Kidney capillary endothelial cell (primary cell): ENCODE measurements around the gene ARID5B.

Experiments used
- DNase-seq: peaks from one replicate; pipeline ENCODE4 v3.0.0-alpha.2; 2018; ENCODE audit warnings: low spot score

ARID5B gene

DNA sequence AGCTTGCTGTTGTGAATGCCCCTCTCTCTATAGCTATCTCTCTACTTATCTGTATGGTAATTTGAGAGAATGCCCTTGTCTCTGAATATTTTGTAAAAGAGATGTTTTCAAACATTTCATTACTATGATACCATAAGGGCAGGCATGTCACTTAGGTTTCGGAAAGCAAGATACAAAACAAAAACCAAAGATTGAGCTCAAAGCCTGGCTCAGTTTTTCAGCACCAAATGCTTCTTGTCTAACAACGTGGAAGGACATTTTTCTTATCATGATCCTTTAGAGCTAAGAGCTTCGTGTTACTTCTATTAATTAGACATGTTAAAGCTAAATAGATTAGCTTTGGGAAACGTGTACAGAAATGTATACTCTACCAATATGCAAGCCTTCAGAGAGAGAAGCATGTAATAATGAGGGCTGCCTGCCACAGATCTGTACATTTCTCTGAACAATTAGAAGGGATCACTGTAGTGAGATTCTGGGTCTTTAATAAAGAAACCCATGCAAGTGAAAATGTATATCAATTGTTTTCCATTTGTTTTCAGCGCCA lies 148.9 kb downstream of the ARID5B start:
- no peak for DNase-seq

DNA sequence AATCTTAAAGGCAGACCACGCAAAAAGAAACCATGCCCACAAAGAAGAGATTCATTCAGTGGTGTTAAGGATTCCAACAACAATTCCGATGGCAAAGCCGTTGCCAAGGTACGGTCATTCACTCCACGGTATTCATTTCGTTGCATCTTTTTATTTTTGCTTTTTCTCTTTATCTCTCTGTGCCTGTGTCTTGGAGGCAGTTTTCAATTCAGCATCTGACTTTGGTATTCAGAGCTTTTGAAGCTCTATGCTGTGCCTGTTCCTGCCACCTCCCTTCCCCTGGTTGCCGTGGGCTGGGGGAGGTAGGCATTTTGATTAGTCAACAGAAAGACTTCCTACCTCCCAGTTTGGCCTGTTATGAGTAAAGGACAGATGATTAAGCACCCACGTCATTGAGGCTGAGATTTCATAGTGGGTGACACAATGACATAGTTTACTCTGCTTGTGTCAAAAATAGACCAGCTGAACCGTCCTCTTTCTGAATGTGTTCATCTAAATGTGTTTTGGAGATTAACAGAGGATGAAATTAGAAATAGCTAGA lies 149.5 kb downstream of the ARID5B start:
- DNase-seq: peak; percentile 89

DNA sequence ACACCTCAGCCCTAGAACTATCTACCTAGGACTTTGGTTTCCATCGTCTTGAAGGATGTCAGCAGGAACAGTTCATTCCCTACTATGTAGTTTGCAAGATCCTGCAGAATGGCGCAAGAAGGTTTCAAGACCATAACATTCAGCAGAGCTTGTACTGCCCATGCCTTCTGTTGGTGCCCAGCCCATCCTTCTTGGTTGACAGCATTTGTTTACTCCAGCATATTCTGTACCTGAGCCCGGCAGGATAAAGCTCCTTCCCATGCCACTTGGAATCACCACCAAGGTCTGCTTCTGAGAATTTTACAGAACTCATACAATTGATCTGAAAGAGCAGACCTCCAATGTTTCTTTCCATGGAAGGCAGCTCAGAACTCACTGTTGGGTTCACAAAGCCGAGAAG lies 150.8 kb downstream of the ARID5B start:
- DNase-seq: no peak

DNA sequence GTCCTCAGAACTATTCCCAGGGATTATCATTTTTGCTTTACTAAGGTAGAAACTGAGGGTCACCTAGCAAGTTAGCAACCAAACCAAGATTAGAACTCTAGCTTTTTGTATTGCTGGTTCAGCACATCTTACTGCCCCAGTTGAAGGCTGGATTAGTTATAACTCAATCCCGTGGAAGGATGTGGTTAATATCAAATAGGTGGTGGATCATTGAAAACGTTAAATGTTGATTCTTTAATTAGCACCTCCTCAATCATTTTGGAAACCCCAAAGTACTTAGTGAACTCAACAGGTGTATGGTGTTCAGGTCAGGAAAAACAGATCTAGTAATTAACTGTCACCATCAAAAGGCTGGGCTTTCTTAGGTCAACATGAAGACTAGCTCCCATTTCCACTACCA lies 152.4 kb downstream of the ARID5B start:
- DNase-seq: no peak

DNA sequence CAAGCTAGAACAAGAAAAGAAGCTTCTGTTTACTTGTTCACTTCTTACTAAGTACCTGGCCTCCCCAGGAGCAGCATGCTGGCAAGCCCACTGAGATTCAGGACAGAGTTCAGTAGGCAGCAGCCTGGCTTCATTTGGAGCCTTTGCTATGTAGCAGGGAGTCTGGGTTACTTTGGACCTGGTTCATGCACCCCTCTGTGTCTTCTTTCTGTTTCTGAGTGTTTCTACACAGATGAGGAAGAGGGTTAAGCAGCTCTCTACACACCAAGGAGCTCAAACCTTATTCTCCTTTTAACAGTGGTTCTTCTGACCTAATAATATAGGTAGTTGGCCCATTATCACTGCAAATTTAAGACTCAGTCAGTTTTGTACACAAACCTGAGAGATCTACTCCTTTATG lies 152.9 kb downstream of the ARID5B start:
- no peak for DNase-seq

DNA sequence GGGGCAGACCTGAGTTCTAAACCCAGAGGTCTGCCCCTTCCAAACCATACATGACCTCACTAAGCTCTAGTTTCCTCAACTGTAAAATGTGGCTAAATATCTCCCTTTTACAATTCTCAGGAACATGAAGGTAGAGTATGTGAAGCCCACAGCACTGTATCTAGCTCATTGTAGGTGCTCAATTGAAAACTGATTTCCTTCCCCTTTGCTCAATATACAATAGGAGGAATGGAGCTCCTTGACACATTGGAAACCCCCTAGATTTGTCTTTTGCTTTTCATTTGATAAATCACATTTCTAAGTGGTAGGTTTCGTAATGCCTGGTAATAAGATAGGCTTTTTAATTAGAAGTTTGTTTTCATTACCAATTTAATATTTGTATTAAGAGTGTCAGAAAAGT lies 153.3 kb downstream of the ARID5B start:
- DNase-seq: no peak

DNA sequence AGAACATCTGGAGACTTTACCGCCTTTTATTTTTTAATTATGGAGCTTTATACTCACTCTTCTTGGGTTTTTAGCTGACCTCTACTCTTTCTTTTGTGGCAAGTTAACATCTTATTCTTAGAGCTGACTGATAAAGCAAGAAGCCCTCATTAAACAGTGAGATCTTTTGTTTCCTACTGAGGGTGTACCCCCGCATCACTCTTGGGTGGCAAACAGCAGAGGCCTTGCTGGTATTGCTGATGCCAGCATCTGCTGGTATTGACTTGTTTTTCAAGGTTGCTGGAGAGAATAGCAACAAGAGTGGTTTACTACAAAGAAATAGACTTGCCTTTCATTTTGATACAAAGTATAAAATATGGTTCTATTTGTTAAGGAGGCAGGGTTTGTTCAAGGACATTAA lies 154.7 kb downstream of the ARID5B start:
- no peak for DNase-seq

DNA sequence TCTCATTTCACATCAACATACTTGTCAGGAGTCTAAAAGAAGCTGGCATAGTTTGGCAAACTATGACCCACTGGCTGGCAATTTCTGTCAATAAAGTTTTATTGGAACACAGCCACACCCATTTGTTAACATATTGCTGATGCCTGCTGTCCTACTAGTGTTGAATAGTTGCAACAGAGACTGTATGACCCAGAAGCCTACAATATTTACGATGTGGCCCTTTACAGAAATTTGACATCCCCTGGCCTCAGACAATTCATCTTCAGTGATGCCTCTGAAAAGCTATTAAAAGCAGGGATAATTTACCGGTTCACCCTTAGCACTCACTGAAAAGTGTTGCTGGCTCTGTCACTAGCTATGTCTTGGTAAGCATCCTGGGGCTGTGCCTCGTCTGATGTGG lies 155.2 kb downstream of the ARID5B start:
- DNase-seq: no peak

DNA sequence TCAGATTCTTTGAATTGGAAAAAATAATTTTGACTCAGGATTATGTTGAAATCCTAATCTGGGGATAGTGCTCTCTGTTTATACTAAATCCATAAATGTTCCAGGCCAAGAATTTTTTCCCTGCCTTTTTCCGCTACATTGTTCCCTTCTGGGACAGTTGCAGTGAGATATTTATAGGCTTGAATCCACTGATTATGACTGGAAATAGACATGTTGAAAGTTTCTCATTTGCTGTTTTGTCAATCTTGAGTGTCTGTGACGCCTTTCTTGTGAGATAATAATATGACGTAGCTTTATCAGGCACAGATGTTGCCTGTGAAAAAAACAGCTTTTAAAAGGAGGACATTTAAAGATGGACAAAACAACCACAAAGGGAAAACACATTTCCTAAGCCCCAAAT lies 155.9 kb downstream of the ARID5B start:
- DNase-seq: no peak

DNA sequence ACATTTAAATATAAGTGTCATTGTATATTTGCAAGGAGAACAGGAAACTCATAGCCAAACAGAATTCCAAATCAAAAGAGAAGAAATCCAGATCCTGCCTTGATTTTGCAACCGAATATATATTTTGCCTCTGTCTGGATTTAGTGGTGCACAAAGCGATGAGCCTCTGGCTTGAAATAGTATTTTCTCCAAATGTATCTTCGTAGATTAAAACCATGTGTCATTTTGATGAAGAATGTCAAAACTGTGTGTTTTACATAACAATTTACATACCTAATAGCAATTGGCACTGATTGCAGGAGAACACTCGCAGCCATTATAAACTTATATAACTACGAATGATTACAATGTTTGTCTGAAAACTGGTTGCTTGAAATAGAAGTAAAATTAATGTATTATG lies 156.4 kb downstream of the ARID5B start:
- no peak for DNase-seq

DNA sequence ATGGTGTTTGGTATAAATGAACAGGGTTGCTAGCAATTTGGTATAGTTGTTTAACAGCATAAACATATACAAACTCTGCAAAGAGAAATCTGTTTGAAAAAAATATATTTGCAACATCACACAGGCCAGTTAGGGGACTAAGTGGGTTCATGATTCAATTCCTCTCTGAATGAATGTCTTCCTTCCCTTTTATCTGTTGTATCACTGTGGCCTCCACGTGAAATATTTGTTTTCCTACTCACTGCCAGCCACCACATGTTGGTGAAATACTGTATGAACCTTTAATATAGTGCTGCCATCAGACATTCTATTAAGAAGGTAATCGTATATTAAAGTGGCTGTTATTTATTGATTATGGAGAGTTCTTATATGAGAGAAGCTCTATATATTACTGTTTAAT lies 157.0 kb downstream of the ARID5B start:
- no peak for DNase-seq

DNA sequence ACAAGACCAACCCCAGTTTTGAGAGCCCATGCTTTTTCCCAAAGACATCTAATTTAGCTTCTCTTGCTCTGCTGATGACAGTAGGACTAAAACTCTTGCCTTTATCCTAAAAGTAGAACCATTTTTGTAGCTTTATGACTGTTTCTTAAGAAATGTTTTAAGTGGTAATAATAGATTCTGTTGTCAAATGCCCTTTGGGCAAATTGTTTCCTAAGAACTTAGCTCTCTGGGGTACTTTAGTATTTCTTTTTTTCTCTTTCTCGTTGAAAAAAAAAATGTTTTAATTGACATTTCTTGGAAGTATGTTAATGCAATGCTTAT lies 157.4 kb downstream of the ARID5B start:
- no peak for DNase-seq

DNA sequence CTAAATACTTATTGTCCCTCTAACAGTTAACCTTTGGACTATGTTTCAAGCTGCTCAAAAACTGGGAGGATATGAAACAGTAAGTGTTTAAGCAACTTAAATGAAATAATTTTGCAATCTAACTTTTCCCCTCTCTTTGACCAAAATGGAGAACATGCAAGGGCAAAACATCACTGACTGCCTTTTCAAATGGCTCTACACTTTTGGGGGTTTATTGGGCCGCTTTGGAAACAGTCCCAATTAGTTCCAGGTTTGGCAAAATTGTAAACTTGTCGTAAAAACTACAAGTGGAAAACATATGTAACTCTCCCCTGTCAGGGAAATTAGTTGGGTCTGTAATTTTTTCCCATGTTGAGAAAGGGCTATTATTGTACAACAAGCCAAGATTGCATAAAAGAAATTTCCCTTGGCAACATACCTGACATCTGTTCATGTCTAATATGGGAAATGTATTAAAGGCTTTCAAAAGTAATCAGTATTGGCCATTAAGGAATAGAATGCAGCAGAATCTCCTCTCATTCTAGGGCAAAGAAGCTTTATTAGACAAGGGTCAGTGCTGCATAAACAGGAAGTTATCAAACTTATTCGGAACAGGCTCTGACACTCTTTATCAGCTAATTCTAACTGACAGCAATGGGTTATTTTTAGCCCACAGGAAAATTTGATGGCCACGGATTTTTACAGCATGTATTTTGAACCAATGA lies 157.9 kb downstream of the ARID5B start:
- no peak for DNase-seq

DNA sequence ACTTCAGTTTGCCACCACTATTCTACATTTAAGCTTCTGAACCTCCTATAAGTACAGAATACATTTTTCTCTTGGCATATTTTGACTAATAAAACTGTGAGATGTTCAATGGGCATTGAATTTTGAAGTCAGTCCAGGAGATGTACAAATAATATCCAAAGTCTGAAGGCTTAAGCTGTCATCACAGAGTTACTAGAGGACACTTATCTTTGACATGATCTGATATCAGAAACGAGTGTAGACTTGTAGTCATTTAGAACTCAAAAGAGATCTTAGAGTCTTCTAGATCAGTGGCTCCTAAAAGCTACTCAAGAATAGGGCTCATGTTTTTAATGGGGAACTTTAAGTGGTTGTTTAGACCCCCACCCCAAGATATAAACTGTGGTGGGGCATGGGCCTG lies 160.5 kb downstream of the ARID5B start:
- DNase-seq: no peak

DNA sequence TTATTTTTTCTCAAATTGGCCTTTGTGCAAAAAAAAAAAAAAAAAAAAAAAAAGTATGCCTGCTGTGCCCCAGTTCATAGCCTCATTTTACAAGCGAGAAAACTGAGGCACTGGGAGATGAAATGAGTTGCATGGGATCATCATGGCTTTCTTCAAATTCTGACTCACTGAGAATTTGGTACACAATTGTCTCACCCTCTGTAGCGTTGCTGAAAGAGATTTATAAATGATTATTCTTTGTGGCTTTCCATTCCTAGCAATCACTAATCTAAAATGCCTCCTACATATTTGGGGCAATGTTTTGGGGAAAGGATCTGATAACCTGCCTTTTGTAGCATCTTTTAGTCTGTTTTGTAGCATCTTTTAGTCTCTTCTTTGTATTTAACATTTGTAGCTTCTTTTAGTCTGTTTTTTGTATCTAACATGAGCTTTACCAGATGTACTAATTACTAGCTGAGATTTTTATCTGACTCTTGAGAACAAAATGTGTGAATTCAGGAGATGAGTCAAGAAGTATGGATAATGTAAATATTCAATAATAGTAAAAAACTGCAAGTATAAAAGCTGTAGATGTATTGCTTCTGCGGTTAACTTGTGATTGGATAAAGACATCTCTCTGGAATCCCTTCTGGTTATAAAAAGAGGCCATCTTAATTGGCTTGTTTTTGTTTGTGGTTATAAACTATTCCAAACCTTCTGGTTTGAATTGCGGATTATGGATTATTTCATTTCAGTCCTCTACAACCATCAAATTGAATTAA lies 161.4 kb downstream of the ARID5B start:
- DNase-seq: no peak

DNA sequence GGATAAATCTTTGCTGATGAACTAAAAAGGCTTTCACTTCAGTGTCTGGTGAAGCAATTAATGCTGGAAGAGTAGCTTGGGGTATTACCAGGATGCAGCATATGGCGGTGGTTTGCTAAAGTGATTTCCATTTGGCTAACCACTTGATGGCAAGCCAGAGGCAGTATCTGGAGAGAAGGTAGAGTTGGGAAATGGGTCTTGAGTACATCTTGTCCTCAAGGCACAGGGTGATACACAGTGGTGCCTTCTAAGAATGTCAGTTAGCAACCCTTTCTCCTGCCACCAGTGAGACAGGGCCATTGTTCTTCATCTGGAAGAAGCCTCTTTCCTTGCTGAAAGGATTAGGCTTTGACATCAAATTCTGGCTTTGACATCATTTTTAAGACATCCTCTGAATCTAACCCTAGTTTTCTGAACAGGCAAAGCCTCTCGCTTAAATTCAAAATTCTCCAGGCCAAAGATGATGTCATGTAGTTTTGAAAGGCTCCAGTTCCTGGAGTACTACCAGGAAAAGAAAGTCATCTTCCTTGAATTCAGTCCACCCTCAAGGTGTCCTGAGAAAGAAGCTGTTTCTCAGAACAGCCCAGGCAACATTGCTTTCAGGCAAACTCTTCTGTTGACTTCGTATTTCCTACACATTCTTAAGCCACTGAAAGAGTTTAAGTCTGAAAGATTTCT lies 162.4 kb downstream of the ARID5B start:
- DNase-seq: no peak

DNA sequence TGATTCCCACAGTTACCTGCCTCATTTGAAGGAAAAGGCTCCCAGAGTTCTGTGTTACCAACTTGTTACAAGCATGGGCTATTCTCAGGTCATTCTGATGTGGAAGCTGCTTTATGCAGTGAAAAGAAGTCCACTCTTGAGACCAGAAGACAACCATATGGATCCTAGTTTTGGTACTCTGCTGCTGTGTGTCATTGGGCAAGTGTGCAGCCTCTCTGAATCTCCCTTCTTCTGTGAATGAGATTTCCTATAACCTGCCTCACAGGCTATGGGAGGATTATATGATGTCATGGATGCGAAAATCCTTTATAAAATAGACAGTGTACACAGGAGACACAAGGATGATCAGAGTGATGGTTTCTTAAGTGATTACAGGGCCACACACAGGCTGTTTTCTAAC lies 166.1 kb downstream of the ARID5B start:
- DNase-seq: no peak

DNA sequence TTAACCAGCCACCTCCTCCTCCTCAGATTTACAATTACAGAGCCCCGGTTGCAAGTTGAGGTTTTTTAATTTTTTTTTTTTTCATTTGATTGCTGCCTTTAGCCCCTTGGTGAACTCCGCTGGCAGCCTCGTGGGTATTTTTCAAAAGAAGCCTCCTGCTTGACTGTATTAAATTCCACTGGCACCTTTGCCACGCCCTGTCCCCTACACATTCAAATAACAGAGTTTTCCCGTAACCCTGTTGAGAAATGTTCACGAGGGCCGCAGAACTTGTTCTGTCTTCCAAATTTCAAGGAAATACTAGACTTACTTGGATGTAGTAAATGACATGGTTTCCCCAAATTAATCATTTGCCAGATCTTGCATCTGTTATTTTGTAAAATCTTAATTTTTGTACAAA lies 167.0 kb downstream of the ARID5B start:
- no peak for DNase-seq

DNA sequence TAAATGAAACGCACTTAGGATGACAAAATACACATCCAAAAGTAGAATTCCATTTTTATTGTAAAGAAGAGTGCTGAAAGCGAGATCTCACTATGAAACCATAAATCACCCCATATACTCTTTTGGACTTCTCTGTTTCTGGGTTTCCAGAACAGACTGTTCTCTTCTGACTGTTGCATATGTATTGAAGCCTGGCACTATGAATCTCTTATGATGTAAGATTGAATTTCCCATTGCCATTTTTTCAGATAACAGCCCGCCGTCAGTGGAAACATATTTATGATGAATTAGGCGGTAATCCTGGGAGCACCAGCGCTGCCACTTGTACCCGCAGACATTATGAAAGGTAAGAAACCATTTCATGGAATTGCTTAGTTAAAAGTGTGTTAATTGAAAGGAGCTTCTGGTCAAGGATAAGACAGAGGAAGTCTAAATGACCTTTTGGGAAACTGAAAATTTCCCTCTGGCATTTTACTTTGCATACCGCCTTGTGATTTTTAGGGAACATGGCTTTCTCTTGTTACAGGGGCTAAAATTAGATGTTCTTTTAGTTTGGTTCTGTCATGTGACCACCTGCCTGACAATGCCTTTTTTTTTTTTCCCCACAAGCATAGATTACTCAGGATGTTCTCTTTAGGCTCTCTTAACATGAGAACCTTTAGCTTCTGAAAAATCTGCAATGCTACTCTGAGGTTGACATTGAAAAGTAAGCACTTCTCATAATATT lies 168.1 kb downstream of the ARID5B start:
- no peak for DNase-seq

DNA sequence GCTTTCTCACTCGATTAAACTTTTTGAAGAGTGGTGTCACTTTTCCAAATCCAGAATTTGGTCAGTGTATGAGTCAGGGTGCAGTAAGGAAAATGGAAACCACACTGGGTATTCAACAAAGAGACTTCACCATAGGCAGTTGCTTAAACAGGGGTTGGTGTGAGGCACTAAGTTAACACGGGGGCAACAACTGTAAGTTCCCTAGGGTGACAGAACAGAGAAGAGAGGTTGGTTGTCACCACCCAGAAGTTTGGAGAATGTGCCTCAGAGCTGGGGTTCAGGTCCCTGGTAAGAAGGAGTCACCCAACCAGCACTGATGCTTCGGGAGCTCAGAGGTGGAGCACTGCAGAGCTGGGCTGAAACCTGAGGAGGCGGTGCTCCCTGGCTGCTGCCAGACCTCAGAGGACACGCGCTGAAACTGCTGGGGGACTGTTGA lies 170.4 kb downstream of the ARID5B start:
- no peak for DNase-seq

DNA sequence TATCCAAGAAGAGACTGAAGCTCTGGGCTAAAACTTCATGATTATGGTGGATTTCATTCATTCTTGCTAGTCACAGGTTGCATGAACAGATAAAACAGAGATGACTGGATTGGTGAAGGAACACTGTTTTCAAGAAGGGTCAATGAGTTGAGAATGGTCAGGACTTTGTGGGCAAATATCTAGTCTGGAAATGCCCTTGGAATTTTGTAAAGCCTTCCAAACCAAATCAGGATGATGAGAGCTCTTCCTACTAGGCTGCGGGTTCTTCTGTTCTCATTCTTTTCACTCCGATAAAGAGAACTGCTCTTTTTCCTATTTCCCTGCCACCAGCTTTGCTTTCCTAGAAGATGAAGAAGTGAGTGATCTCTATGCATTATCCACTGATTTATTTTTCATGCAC lies 171.4 kb downstream of the ARID5B start:
- no peak for DNase-seq

DNA sequence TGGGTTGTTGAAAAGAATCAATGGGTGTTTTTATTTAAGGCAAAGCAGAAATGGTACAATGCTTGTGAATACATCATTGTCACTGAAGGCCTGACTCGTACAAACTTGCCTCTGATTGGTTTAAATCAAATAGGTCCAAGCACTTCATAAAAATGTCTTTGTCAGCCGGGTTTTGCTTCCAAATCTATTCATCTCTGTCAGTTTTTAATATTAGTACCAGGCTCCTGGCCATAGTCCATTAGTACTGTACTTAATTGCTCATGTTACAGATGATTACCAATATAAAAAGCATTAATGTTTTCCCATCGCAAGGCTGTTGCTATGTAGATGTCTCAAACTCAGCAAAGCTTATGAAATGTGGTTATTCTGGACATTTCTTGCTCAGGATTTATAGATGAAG lies 171.9 kb downstream of the ARID5B start:
- DNase-seq: no peak
